ENCODE measurements around the gene CLEC5A.
"Not testable (repeated sequence)": the region's sequence is repeated elsewhere in the genome, so short reads cannot be mapped to it uniquely, and the experiment has no call there.

The CLEC5A gene

DNA sequence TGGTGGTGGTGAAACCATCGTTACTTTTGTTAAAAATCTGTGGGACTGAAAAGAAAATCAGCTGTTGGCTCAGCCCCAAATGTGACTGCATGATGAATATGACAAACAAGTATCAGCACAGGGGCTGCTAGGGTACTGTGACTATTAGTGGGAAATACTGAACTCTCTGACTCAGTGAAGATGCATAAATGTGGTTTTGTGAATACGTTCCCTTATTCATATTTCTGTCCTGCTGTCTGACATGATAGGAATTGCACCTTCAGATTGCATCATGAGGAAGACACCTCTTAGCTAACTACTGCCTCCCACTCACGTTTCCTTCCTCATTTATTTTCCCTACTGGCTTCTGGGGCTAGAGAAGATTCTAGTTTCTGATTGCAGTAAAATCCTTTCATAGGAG lies 1.4 kb downstream of the CLEC5A start:
- no peak for DNase-seq

- DNase-seq = no peak
Measured at GRCh38 chr7:141944811-141945210, 2.0 kb downstream of the CLEC5A start.

DNA sequence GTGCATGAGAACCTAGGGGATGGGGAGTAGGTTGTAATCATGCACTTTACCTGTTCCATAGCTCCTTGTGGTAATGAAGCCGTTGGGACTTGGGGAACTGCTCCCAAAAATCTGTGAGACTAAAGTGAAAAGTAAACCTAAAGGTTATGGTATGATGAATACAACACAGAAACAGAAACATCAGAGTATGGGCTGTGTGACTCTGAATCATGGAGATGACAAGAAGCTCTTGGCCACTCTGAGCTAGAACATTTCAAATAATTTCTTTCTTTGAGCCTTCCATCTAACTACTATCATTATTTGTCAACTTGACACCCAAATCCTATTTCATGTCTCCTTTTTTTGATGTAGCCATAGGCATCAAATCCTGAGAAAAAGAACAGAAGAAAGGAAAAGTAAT lies 2.9 kb downstream of the CLEC5A start:
- DNase-seq = no peak

DNA sequence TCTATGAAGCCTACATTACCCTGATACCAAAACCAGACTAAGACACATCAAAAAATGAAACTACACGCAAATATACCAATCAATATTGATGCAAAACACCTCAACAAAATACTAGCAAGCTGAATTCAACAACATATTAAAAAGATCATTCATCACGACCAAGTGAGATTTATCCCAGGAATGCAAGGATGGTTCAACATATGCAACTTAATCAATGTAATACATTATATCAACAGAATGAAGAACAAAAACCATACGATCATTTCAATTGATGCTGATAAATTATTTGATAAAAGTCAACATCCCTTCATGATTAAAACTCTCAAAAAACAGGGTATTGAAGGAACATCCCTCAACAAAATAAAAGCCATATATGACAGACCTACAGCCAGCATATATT lies 5.7 kb downstream of the CLEC5A start:
- no peak for DNase-seq

- no peak for DNase-seq
Measured at GRCh38 chr7:141930211-141930610, 16.6 kb downstream of the CLEC5A start.

- no peak for DNase-seq
Measured at GRCh38 chr7:141928845-141929195, 18.0 kb downstream of the CLEC5A start.

DNA sequence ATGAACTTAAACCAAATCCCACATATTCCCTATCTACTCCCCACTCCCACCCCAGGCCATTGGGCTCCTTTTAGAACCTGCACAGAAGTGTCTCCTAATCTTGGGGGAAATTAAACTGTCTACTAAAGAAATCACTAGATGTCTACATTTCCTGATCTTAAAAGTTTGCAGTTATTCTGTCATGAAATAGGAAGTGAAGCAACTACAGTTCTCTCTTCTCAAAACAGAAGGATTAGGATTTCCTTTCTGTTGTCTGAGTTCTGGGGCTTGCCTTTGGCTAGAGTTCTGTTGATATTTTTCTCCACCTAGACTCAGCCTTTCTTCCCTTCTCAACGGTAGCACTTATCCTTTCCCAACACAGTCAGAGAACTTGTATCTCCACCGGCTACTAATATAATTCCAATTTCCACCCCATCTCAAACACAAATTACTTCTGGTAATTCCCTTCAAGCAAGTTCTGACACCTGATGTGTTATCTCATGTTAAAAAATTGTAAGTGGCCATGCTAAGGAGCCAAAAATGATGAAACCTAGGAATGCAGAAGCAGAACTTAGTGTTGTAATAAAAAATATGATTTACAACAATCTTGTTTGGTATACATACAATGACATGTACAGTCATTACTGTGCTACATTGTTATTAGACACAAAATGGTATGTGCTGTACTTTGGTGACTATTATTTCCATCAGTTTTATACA lies 18.5 kb downstream of the CLEC5A start:
- no peak for DNase-seq

GRCh38 chr7:141920281-141920680 lies 26.5 kb downstream of the CLEC5A start:
- DNase-seq = no peak

- DNase-seq = no peak
Measured at GRCh38 chr7:141916099-141916498, 30.7 kb downstream of the CLEC5A start, which contains the start of gene OR9A4. Gene OR9A4, plus strand, starts transcription at chr7:141916399. Its CDS starts 2,477 bp downstream, at chr7:141918876.

DNA sequence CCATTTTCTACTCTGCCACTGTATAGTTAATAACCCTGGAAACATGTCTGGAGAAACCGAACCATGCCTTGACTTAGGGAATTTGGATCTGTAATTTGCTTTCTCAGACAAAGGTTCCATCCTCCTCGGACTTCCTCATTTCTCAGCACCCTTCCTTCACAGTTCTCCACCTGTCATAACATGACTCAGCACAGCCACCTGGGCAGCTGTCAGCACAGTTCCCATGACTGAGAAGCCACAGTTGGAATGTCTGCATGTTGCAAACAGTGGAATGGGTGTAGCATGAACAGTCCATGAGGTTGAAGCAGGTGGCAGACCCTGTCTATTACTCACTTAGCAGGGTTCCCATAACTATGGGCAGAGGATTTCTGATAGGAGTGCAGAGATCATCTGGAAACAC lies 31.2 kb downstream of the CLEC5A start:
- no peak for DNase-seq

- no peak for DNase-seq
Measured at GRCh38 chr7:141911391-141911790, 35.4 kb downstream of the CLEC5A start.

DNA sequence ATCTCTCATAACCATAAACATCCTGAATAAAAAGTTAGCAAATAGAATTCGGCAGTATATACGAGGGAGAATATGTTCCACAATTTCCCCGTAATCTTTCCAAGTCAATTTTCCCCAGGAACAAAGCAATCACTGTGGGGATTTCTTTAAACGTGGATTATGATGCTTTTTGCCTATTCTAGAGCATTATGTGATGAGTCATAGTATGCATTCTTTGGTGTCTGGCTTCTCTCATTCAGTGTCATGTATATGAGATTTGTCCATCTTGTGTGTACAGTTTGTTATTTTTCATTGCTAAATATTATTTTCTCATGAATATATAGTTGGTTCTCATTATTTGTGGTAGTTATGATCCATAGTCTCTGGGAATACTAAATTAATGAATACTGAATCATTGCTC lies 40.5 kb downstream of the CLEC5A start:
- no peak for DNase-seq

- DNase-seq = not testable (repeated sequence)
Measured at GRCh38 chr7:141899366-141899765, 47.4 kb downstream of the CLEC5A start.

GRCh38 chr7:141891336-141891735 lies 55.4 kb downstream of the CLEC5A start:
- no peak for DNase-seq

DNA sequence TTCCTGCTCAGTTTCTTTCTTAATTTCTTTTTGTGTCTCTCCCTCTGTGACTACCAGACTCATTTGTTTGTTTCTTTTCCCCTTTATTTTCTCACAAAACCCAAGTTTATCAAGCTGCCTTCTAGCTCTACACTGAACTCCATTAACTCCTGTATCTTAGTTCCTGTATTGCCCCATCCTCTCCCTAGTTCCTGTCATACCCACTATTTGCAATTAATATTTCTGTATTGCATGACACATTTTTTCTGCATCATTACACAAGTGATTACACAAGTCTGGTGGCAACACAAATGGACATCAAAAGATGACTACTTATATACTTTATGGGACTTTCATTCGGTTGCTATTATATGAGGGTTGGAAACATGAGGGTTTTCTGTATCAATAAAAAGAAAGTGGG lies 57.5 kb downstream of the CLEC5A start:
- DNase-seq = no peak

DNA sequence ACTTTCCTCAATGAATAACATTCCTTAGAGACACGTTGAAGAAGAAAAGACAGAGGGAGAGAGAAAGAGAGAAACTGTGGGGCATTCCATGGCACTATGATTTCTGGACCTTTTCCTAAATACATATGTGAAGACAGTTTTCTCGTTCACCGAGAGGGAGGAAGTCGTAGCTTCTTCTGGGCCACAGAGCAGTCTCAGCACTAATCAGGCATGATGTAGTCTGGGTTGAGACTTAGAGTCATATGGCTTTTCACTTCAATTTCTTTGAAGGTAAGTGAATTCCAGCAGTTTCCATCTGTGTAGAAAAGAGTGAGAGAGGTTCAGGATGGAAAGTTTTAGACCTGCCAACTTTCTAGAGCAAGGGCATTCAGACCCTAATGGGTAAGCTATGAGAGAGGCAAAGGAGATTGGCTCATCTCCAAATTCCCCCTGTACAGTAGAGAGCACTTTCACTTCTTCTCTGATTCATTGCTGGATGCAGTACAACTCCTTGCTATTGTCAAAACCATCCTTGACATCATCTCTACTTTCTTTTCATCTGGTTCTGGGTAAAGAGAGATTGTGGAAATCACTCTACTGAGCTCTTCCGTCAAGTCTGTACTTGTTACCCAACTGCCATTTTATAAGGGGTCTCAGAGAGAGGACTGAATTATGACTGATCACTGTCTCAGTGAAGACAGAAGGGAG lies 62.1 kb downstream of the CLEC5A start:
- no peak for DNase-seq

DNA sequence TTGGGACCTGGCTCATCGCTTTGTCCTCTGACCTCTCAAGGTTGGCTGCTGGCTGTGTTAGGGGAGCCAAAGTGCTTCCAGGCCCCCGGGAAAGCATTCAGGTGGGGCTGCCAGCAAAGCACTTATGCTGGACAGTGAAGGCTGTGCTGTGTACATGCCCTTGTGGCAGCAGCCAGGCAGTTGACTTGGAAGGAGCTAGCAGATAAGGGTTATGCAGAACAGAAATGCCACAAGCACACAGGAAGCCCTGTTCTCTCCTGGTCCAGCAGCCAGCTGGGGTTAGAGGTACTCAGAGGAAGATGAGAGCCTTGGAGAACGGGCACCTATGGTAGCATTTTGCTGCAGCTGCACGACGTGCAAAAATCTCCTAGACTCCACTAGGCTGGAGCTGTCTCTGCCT lies 65.8 kb downstream of the CLEC5A start:
- DNase-seq = no peak

DNA sequence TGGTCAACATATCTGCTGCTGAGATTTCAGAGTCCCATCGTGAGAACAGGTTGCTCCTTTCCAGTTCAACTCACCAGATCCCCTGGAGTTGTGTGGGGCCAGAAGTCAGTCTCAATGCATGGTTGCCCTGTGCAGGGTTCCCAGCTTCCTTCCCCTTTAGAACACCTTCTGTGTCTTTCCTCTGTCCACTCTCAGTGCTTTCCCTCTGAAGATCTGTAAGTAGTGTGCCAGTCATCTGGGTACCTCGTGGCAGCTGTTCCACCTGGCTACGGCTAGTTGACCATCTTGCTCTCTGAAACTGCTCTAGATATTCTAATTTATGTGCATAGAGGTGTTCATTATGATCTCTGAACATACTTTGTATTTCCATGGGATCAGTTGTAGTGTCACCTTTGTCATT lies 69.4 kb downstream of the CLEC5A start:
- no peak for DNase-seq

All from stimulated activated CD4-positive, alpha-beta T cell treated with anti-CD3 and anti-CD28 coated beads, Interleukin-12 subunit alpha, Interleukin-12 subunit beta, amount 100 ng/mL, for 4 hours (primary cell).